DND-41 (cell line): ENCODE results near the gene RPS6KA1.
A peak's percentile ranks its signal among the peaks of the same experiment; 100 is the strongest.

Source experiments
- ATAC-seq: fragments of 200-7000 bp; cut with Tn5 transposase; 3 replicates; pipeline ENCODE4 v1.9.1; 2021; ENCODE audit warnings: low read depth; ENCODE audit not compliant: insufficient read depth
- DNase-seq: peaks from one replicate; pipeline ENCODE4 v3.0.0-alpha.2; 2020
- H2AFZ ChIP-seq: 2 replicates; pipeline ENCODE4 v1.6.0; 2012; ENCODE audit warnings: low read depth, low read length
- H3K27ac ChIP-seq: 2 replicates; pipeline ENCODE4 v1.5.1; 2012; ENCODE audit warnings: low read length, inconsistent platforms
- H3K27me3 ChIP-seq: fragments of 200-600 bp; sonication (generic); 2 replicates; pipeline ENCODE4 v1.6.0; 2012; ENCODE audit warnings: low read length, mild to moderate bottlenecking, inconsistent platforms; ENCODE audit not compliant: insufficient read depth, poor library complexity
- H3K36me3 ChIP-seq: 2 replicates; pipeline ENCODE4 v1.5.1; 2012; ENCODE audit warnings: low read length, inconsistent platforms; ENCODE audit not compliant: insufficient read depth
- H3K4me1 ChIP-seq: 2 replicates; pipeline ENCODE4 v1.5.1; 2012; ENCODE audit warnings: mild to moderate bottlenecking, low read length; ENCODE audit not compliant: insufficient read depth
- H3K4me2 ChIP-seq: 2 replicates; pipeline ENCODE4 v1.6.0; 2012; ENCODE audit warnings: mild to moderate bottlenecking, moderate library complexity, low read length, inconsistent platforms; ENCODE audit not compliant: insufficient read depth
- H3K4me3 ChIP-seq, 2 experiments: fragments of 200-600 bp in 1 of 2; shearing (Covaris generic) in 1 of 2; 2 replicates each; pipeline ENCODE4 v1.5.1; 2012 to 2016; ENCODE audit warnings: inconsistent platforms in 2 of 2, low read length in 2 of 2, mild to moderate bottlenecking in 2 of 2, low read depth in 1 of 2, moderate library complexity in 1 of 2
- H3K79me2 ChIP-seq: 2 replicates; pipeline ENCODE4 v1.6.0; 2012; ENCODE audit warnings: low read length, inconsistent platforms; ENCODE audit not compliant: insufficient read depth
- H3K9ac ChIP-seq: 2 replicates; pipeline ENCODE4 v1.6.0; 2012; ENCODE audit warnings: low read depth, mild to moderate bottlenecking, inconsistent platforms, low read length, moderate library complexity
- H3K9me3 ChIP-seq: 2 replicates; pipeline ENCODE4 v1.5.1; 2012; ENCODE audit warnings: low read length, moderate library complexity, mild to moderate bottlenecking, inconsistent platforms; ENCODE audit not compliant: insufficient read depth, severe bottlenecking
- H4K20me1 ChIP-seq: 2 replicates; pipeline ENCODE4 v1.6.0; 2012; ENCODE audit warnings: low read length; ENCODE audit not compliant: insufficient read depth
- EZH2 ChIP-seq: IDR thresholded peaks from 3 replicates; pipeline ENCODE4 v1.6.1; 2012; ENCODE audit warnings: borderline replicate concordance, low read depth, mild to moderate bottlenecking, moderate library complexity, low read length, inconsistent platforms; ENCODE audit not compliant: severe bottlenecking
- TF ChIP-seq, protein P1 (sequence below): IDR thresholded peaks from 2 replicates; pipeline ENCODE4 v1.5.1; 2012; ENCODE audit warnings: borderline replicate concordance, low read length, moderate library complexity, mild to moderate bottlenecking; ENCODE audit not compliant: poor library complexity, severe bottlenecking; ENCODE audit errors: extremely low read depth

RPS6KA1 gene

DNA sequence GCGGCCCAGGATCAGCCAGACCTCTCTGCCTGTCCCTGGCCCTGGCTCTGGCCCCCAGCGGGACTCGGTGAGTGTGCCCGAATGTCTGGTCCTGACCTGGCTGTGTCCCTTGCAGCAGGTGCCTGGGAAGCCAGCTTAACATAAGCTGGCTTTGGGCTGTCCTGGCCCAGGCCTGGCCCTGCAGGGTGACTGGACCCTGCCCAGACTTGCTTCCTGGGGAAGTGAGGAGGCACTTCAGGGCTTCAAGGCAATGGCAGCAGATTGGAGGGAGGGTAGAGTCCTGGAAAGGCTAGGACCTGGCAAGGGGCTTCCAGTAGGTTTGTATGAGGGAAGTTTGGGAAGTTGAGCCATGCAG is 16.4 kb downstream of the RPS6KA1 start:
- H3K36me3 ChIP-seq, result peaks cover 16% of the 10 kb centered on the region
- H3K79me2 ChIP-seq, result peaks cover 15% of the 10 kb centered on the region
- H3K9me3 ChIP-seq, result no peaks in the 10 kb centered on the region
- peak overlapping the region; percentile 79 for H2AFZ ChIP-seq
- H3K4me2 ChIP-seq, result peak overlapping the region; percentile 81
- ATAC-seq (peak; percentile 2; the same call in 2 of the 3 replicates), DNase-seq (no peak)
- H3K27me3 ChIP-seq, result no peaks in the 10 kb centered on the region
- peak overlapping the region; percentile 80 for H3K27ac ChIP-seq
- no peaks in the 10 kb centered on the region for H4K20me1 ChIP-seq
- no peak for TF ChIP-seq EZH2
- H3K9ac ChIP-seq, result peak overlapping the region; percentile 70
- H3K4me1 ChIP-seq, result peaks cover 44% of the 10 kb centered on the region
- H3K4me3 ChIP-seq, result peak overlapping the region; percentile 35 to 75

DNA sequence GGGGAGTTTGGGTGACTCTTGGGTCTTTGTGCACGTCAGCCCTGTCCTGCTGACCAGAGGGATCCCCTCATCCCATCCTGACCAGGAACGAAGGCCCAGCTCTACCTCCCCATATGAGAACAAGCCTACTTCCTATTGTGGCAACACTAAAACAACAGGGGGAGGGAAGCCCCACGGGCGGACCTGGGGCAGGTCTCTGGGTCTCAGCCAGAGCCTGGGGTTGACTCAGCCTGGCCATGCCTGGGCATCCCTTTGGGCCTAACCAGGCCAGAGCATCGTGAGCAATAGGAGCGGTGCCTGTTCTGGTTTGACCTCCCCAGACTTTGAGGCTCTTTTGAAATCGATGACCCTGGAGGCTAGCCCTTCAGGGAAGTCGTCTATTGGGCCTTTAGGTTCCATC is 16.8 kb downstream of the RPS6KA1 start:
- DNase-seq, result no peak
- peak overlapping the region; percentile 35 to 75; a peak in 3 of 4 replicates for H3K4me3 ChIP-seq
- peak overlapping the region; percentile 70 for H3K9ac ChIP-seq
- H2AFZ ChIP-seq, result peak overlapping the region; percentile 79; the same call in 1 of the 2 replicates
- peaks cover 15% of the 10 kb centered on the region for H3K79me2 ChIP-seq
- H3K4me2 ChIP-seq, result peak overlapping the region; percentile 81
- H3K36me3 ChIP-seq, result peaks cover 20% of the 10 kb centered on the region
- TF ChIP-seq, protein P1, sequence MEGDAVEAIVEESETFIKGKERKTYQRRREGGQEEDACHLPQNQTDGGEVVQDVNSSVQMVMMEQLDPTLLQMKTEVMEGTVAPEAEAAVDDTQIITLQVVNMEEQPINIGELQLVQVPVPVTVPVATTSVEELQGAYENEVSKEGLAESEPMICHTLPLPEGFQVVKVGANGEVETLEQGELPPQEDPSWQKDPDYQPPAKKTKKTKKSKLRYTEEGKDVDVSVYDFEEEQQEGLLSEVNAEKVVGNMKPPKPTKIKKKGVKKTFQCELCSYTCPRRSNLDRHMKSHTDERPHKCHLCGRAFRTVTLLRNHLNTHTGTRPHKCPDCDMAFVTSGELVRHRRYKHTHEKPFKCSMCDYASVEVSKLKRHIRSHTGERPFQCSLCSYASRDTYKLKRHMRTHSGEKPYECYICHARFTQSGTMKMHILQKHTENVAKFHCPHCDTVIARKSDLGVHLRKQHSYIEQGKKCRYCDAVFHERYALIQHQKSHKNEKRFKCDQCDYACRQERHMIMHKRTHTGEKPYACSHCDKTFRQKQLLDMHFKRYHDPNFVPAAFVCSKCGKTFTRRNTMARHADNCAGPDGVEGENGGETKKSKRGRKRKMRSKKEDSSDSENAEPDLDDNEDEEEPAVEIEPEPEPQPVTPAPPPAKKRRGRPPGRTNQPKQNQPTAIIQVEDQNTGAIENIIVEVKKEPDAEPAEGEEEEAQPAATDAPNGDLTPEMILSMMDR, result no peak
- TF ChIP-seq EZH2, result no peak
- H3K27ac ChIP-seq, result peak overlapping the region; percentile 80
- H4K20me1 ChIP-seq, result no peaks in the 10 kb centered on the region
- H3K4me1 ChIP-seq, result peaks cover 39% of the 10 kb centered on the region
- no peak for ATAC-seq
- H3K9me3 ChIP-seq, result no peaks in the 10 kb centered on the region
- H3K27me3 ChIP-seq, result no peaks in the 10 kb centered on the region

DNA sequence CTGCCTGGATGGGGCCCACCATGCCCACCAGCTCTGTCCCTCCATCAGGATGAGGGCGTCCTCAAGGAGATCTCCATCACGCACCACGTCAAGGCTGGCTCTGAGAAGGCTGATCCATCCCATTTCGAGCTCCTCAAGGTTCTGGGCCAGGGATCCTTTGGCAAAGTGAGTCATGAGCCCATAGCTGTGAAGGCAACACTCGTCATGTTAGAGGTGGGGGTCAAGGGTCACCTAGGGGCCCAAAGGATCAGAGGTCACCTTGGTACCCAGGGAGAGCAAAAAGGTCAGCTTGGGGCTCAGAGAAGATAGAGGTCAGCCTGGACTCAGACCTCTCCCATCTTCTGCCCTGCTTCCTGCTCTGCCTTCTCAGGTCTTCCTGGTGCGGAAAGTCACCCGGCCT is 17.3 kb downstream of the RPS6KA1 start:
- ATAC-seq, result no peak
- Histone ChIP-seq H3K27ac (peak overlapping the region; percentile 80), H3K4me2 (peak overlapping the region; percentile 81), H2AFZ (no peak overlapping the region), H3K27me3 (no peaks in the 10 kb centered on the region), H3K4me1 (peaks cover 35% of the 10 kb centered on the region), H4K20me1 (no peaks in the 10 kb centered on the region), H3K9ac (peak overlapping the region; percentile 70), H3K36me3 (peaks cover 25% of the 10 kb centered on the region), H3K4me3 (peak overlapping the region in 1 of 2 experiments; percentile 75; a peak in 2 of 4 replicates), H3K9me3 (no peaks in the 10 kb centered on the region), H3K79me2 (peaks cover 15% of the 10 kb centered on the region)
- no peak for TF ChIP-seq EZH2
- TF ChIP-seq, protein P1, result no peak
- no peak for DNase-seq

DNA sequence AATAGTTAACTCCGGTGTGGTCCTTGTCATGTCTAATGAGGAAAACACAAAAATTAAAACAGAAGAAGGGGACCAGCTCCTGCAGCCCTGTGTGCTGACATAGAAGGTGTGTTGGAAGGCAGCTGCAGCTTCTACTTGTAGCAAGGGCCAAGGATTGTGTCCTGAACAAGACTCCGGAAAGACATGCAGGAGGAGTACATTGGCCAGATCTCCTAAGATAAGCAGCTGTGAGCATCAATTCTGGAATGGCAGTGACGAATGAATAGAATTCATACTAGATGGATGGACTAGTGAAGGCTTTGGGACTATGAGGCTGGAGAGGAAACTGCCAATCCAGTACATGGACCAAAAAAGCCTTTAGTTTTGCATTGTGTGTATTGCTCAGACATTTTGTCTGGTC is 19.3 kb downstream of the RPS6KA1 start:
- TF ChIP-seq EZH2, result no peak
- TF ChIP-seq, protein P1, result no peak
- Histone ChIP-seq H3K9me3 (no peaks in the 10 kb centered on the region), H4K20me1 (no peaks in the 10 kb centered on the region), H3K9ac (no peak overlapping the region), H3K27ac (no peak overlapping the region), H3K4me1 (peaks cover 23% of the 10 kb centered on the region), H3K36me3 (peaks cover 37% of the 10 kb centered on the region), H3K4me2 (no peak overlapping the region), H3K27me3 (no peaks in the 10 kb centered on the region), H3K79me2 (peaks cover 15% of the 10 kb centered on the region), H3K4me3 (no peak overlapping the region), H2AFZ (no peak overlapping the region)
- ATAC-seq (no peak), DNase-seq (no peak)
